ENCODE data around the gene SERPINB6. TPM values are rescaled to one million over a fixed set of nuclear protein-coding genes. Genes with fewer than 3 reads are reported as not detected.

The SERPINB6 gene
- polyA plus RNA-seq, 1 donor (not counting 4 experiments of a cell fraction or from before 2014, with no cell fraction given), result 66.4 TPM

DNA sequence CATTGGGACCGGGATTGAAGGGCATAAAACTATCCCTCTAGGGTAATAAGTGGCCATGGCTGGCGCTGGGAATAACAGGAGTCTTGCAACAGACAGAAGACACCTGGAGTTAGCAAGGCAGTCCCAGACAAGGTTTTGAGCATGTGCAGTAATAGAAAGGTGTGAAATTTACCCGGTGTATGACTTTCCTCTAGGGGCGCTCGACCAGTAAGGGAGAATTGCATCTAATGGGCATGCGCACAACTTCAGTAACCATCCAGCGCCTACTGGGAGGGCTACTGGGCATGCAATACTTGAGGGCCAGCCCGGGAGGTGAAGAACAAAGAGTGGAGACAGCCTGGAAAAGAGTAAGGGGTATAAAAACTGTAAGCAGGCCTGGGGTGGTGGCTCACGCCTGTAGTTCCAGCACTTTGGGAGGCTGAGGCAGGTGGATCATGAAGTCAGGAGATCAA is 32.7 kb downstream of the SERPINB6 start:
- no peak for FAIRE-seq

DNA sequence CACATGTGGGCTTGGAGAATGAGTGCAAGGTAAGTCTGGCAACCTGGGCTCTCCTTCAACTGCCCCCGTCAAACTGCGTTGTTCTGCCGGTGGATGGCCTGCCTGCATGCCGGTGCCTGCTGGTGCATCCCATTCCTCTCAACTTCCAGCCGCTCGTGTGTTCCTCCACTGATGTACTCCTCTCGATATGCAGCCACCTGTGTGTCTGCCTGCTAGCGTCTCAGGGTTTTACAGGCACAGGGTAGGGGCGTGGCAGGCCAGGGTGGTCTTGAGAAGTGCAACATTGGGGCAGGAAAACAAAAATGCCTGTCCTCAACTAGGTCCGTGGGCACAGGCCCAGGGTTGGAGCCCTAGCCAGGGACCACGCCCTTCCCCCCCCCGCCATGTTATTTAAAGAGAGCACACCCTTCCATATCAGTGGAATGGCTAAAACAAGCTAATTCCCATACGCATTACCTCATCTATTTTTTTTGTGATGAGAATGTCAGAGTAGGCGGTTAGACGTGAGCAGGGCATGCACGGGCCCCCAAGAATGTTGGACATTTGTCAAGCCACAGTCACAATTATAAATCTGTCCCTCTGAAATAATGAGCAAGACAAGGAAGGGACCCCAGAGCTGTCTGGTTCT is 33.2 kb downstream of the SERPINB6 start:
- Histone ChIP-seq H3K4me1 (ENCODE audit: control insufficient read depth, extremely low read depth, insufficient read depth, low read length) (no peaks in the 10 kb centered on the region), H3K4me2 (ENCODE audit: control insufficient read depth, extremely low read depth, insufficient read depth, low read depth, low read length) (no peak overlapping the region), H3K9me1 (ENCODE audit: control insufficient read depth, extremely low read depth, insufficient read depth, low read length) (no peaks in the 10 kb centered on the region), H3K4me3 (ENCODE audit: control insufficient read depth in 2 of 3, extremely low read depth in 1 of 3, insufficient read depth in 2 of 3, low read depth in 1 of 3, low read length in 3 of 3) (no peak overlapping the region), H3K9me3 (ENCODE audit: control insufficient read depth, low read depth, low read length) (no peaks in the 10 kb centered on the region), H4K20me1 (ENCODE audit: control insufficient read depth, extremely low read depth, insufficient read depth, low read length) (no peaks in the 10 kb centered on the region), H3K9ac (ENCODE audit: control insufficient read depth, extremely low read depth, insufficient read depth, low read length) (no peak overlapping the region), H3K36me3 (ENCODE audit: control insufficient read depth in 2 of 2, extremely low read depth in 1 of 2, insufficient read depth in 2 of 2, low read length in 2 of 2) (no peaks in the 10 kb centered on the region), H3K27ac (ENCODE audit: control insufficient read depth, insufficient read depth, low read length) (no peak overlapping the region), H2AFZ (ENCODE audit: control insufficient read depth, low read length) (no peak overlapping the region), H3K27me3 (ENCODE audit: control insufficient read depth, extremely low read depth, insufficient read depth, low read length) (no peaks in the 10 kb centered on the region), H3K79me2 (ENCODE audit: control insufficient read depth, insufficient read depth, low read length) (no peaks in the 10 kb centered on the region)
- dilution Hi-C loops (cut with MboI; ENCODE audit: extremely low pct_ligation_motif_present, low sequenced_read_pairs), result no loop called here
- TF ChIP-seq, protein P1, sequence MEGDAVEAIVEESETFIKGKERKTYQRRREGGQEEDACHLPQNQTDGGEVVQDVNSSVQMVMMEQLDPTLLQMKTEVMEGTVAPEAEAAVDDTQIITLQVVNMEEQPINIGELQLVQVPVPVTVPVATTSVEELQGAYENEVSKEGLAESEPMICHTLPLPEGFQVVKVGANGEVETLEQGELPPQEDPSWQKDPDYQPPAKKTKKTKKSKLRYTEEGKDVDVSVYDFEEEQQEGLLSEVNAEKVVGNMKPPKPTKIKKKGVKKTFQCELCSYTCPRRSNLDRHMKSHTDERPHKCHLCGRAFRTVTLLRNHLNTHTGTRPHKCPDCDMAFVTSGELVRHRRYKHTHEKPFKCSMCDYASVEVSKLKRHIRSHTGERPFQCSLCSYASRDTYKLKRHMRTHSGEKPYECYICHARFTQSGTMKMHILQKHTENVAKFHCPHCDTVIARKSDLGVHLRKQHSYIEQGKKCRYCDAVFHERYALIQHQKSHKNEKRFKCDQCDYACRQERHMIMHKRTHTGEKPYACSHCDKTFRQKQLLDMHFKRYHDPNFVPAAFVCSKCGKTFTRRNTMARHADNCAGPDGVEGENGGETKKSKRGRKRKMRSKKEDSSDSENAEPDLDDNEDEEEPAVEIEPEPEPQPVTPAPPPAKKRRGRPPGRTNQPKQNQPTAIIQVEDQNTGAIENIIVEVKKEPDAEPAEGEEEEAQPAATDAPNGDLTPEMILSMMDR (optimal IDR thresholded peaks at IDR 0.05 in 1 of 3, IDR thresholded peaks at IDR 0.05 in 1 of 3, conservative IDR thresholded peaks at IDR 0.05 in 1 of 3; ENCODE audit: extremely low read depth in 1 of 3, insufficient read depth in 2 of 3, low read length in 3 of 3), result no peak
- DNase-seq (ENCODE audit: low read depth, low spot score) (no peak), FAIRE-seq (no peak)

More for the DNA sequence above, 32.7 kb downstream of the SERPINB6 start:
- Histone ChIP-seq H3K27ac (ENCODE audit: control insufficient read depth, insufficient read depth, low read length) (no peak overlapping the region), H3K9me1 (ENCODE audit: control insufficient read depth, extremely low read depth, insufficient read depth, low read length) (no peaks in the 10 kb centered on the region), H2AFZ (ENCODE audit: control insufficient read depth, low read length) (no peak overlapping the region), H3K4me3 (ENCODE audit: control insufficient read depth in 2 of 3, extremely low read depth in 1 of 3, insufficient read depth in 2 of 3, low read depth in 1 of 3, low read length in 3 of 3) (no peak overlapping the region), H4K20me1 (ENCODE audit: control insufficient read depth, extremely low read depth, insufficient read depth, low read length) (no peaks in the 10 kb centered on the region), H3K4me1 (ENCODE audit: control insufficient read depth, extremely low read depth, insufficient read depth, low read length) (no peaks in the 10 kb centered on the region), H3K9me3 (ENCODE audit: control insufficient read depth, low read depth, low read length) (no peaks in the 10 kb centered on the region), H3K79me2 (ENCODE audit: control insufficient read depth, insufficient read depth, low read length) (no peaks in the 10 kb centered on the region), H3K27me3 (ENCODE audit: control insufficient read depth, extremely low read depth, insufficient read depth, low read length) (no peaks in the 10 kb centered on the region), H3K9ac (ENCODE audit: control insufficient read depth, extremely low read depth, insufficient read depth, low read length) (no peak overlapping the region), H3K4me2 (ENCODE audit: control insufficient read depth, extremely low read depth, insufficient read depth, low read depth, low read length) (no peak overlapping the region), H3K36me3 (ENCODE audit: control insufficient read depth in 2 of 2, extremely low read depth in 1 of 2, insufficient read depth in 2 of 2, low read length in 2 of 2) (no peaks in the 10 kb centered on the region)
- TF ChIP-seq, protein P1 (optimal IDR thresholded peaks at IDR 0.05 in 1 of 3, IDR thresholded peaks at IDR 0.05 in 1 of 3, conservative IDR thresholded peaks at IDR 0.05 in 1 of 3; ENCODE audit: extremely low read depth in 1 of 3, insufficient read depth in 2 of 3, low read length in 3 of 3), result peak in 1 of 3 experiments; percentile 28
- no peak for TF ChIP-seq EZH2 (IDR thresholded peaks at IDR 0.05; ENCODE audit: low read length)
- DNase-seq (ENCODE audit: low read depth, low spot score), result no peak
- dilution Hi-C loops (cut with MboI; ENCODE audit: extremely low pct_ligation_motif_present, low sequenced_read_pairs), result no loop called here
